Mucosa of stomach (tissue), 1 donor: Measurements from ENCODE around the gene OSGEP.
"Not testable (repeated sequence)": the region's sequence is repeated elsewhere in the genome, so short reads cannot be mapped to it uniquely, and the experiment has no call there.

Experiments
- H3K27me3 ChIP-seq: one replicate; pipeline ENCODE4 v1.7.0; 2013; ENCODE audit warnings: mild to moderate bottlenecking, low read length; ENCODE audit not compliant: control insufficient read depth, insufficient read depth
- H3K36me3 ChIP-seq: one replicate; pipeline ENCODE4 v1.7.0; 2013; ENCODE audit warnings: low read length; ENCODE audit not compliant: control insufficient read depth, insufficient read depth
- H3K4me1 ChIP-seq: one replicate; pipeline ENCODE4 v1.7.0; 2013; ENCODE audit warnings: mild to moderate bottlenecking, low read length; ENCODE audit not compliant: control insufficient read depth, insufficient read depth
- H3K4me3 ChIP-seq: one replicate; pipeline ENCODE4 v1.7.0; 2013; ENCODE audit warnings: low read length
- H3K9ac ChIP-seq: one replicate; pipeline ENCODE4 v1.7.0; 2013; ENCODE audit warnings: mild to moderate bottlenecking, low read length, moderate library complexity
- H3K9me3 ChIP-seq: one replicate; pipeline ENCODE4 v1.7.0; 2013; ENCODE audit warnings: mild to moderate bottlenecking, low read length, moderate library complexity; ENCODE audit not compliant: control insufficient read depth
- donor health status: Pancreatic carcinoma.

The OSGEP gene

GRCh38 chr14:20468764-20469241 lies 14.2 kb upstream of the OSGEP start:
- Histone ChIP-seq H3K9me3 (no peaks in the 10 kb centered on the region), H3K9ac (peak overlapping the region; percentile 89), H3K4me3 (peak overlapping the region; percentile 97), H3K27me3 (no peaks in the 10 kb centered on the region), H3K36me3 (no peaks in the 10 kb centered on the region), H3K4me1 (peaks cover 17% of the 10 kb centered on the region)

GRCh38 chr14:20461225-20462141 lies 6.9 kb upstream of the OSGEP start, which contains the start of gene PIP4P1:
PIP4P1 (minus strand) TSS chr14:20461434; CDS start chr14:20461325, 109 bp downstream.
- peaks cover 14% of the 10 kb centered on the region for H3K36me3 ChIP-seq
- H3K9me3 ChIP-seq, result no peaks in the 10 kb centered on the region
- peak within 1 kb of the TSS; percentile 70 for H3K9ac ChIP-seq
- H3K27me3 ChIP-seq, result no peaks in the 10 kb centered on the region
- H3K4me3 ChIP-seq, result peak within 1 kb of the TSS; percentile 65
- peaks cover 12% of the 10 kb centered on the region for H3K4me1 ChIP-seq

- Histone ChIP-seq H3K4me3 (peak overlapping the region; percentile 65), H3K9me3 (no peaks in the 10 kb centered on the region), H3K36me3 (peaks cover 14% of the 10 kb centered on the region), H3K4me1 (peaks cover 20% of the 10 kb centered on the region), H3K9ac (peak overlapping the region; percentile 70), H3K27me3 (no peaks in the 10 kb centered on the region)
These were observed 6.0 kb upstream of the OSGEP start for GRCh38 chr14:20460458-20461224.

GRCh38 chr14:20458031-20458789 lies 3.6 kb upstream of the OSGEP start:
- peaks cover 20% of the 10 kb centered on the region for H3K4me1 ChIP-seq
- H3K27me3 ChIP-seq, result no peaks in the 10 kb centered on the region
- H3K36me3 ChIP-seq, result peaks cover 14% of the 10 kb centered on the region
- no peaks in the 10 kb centered on the region for H3K9me3 ChIP-seq
- H3K4me3 ChIP-seq, result no peak overlapping the region
- no peak overlapping the region for H3K9ac ChIP-seq

- Histone ChIP-seq H3K4me3 (no peak overlapping the region), H3K4me1 (peaks cover 20% of the 10 kb centered on the region), H3K9ac (peak overlapping the region; percentile 11), H3K9me3 (no peaks in the 10 kb centered on the region), H3K36me3 (peaks cover 14% of the 10 kb centered on the region), H3K27me3 (no peaks in the 10 kb centered on the region)
These were observed 2.4 kb upstream of the OSGEP start for GRCh38 chr14:20456971-20457370.

- H3K36me3 ChIP-seq, result peaks cover 14% of the 10 kb centered on the region
These were observed 1.0 kb upstream of the OSGEP start for GRCh38 chr14:20455355-20456300.

GRCh38 chr14:20452831-20453230 lies 1.8 kb downstream of the OSGEP start:
- not testable (repeated sequence) for H3K27me3 ChIP-seq, H3K9me3 ChIP-seq, H3K9ac ChIP-seq, H3K4me3 ChIP-seq, H3K4me1 ChIP-seq
- peaks cover 16% of the 10 kb centered on the region for H3K36me3 ChIP-seq

More at GRCh38 chr14:20455355-20456300, 1.0 kb upstream of the OSGEP start:
- H3K9me3 ChIP-seq, result no peaks in the 10 kb centered on the region
- H3K27me3 ChIP-seq, result no peaks in the 10 kb centered on the region
- peak overlapping the region; percentile 68 for H3K4me3 ChIP-seq
- peak overlapping the region; percentile 69 for H3K9ac ChIP-seq
- H3K4me1 ChIP-seq, result peaks cover 19% of the 10 kb centered on the region

DNA sequence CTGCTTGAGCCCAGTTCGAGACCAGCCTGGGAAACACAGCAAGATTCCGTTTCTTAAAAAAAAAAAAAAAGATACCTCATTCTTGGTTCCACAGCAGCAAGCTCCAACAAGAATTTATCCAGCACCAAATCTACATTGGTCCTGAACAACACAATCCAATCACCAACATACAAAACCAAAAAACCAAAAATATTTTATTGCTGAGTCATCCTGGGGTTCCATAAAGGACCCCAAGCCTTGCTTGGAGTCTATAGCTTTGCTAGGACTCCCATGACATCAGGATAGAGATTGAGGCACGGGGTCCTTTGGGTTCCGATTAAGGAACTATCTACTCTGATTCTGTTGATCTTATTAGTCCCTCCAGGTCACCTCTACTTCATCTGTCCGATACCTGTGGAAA lies 7.7 kb downstream of the OSGEP start:
- Histone ChIP-seq H3K27me3 (no peaks in the 10 kb centered on the region), H3K4me3 (no peak overlapping the region), H3K36me3 (peaks cover 16% of the 10 kb centered on the region), H3K4me1 (no peaks in the 10 kb centered on the region), H3K9ac (no peak overlapping the region), H3K9me3 (no peaks in the 10 kb centered on the region)

DNA sequence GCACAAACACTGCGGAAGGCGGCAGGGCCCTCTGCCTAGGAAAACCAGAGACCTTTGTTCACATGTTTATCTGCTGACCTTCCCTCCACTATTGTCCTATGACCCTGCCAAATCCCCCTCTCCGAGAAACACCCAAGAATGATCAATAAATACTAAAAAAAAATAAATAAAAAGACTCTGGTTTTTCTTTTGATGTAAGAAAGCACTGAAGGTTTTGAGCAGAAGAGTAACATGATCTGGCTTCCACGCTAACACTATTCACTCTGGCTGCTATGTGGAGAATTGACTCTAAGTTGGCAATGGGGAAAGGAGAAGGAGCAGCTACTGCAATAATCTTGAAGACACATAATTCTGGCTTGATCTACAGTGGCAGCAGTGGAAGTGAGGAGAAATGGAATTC lies 11.0 kb downstream of the OSGEP start:
- H3K27me3 ChIP-seq, H3K9ac ChIP-seq, H3K9me3 ChIP-seq, H3K4me3 ChIP-seq: not testable (repeated sequence)
- Histone ChIP-seq H3K4me1 (peaks cover 12% of the 10 kb centered on the region), H3K36me3 (peaks cover 15% of the 10 kb centered on the region)

DNA sequence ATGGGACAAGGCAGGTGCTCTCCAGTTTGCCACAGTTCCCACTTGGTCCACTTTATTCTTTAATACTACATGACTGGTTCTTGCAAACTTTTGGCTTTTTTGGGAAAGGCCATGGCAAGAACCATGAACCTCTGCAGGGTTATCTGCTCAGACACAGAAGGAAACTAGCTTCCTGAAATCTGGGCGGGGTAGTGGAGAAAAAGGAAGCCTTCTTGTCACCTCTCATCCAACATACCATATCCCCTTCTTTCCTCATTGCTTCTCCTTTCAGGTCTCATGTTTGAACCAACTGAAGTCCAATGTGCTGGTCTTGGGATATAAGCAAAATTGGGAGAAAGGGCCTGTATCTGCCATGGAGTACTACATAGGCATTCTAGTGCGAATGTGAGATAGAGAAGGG lies 13.2 kb downstream of the OSGEP start:
- Histone ChIP-seq H3K4me1 (peaks cover 12% of the 10 kb centered on the region), H3K27me3 (no peaks in the 10 kb centered on the region), H3K9ac (no peak overlapping the region), H3K9me3 (no peaks in the 10 kb centered on the region), H3K4me3 (no peak overlapping the region), H3K36me3 (no peaks in the 10 kb centered on the region)

- Histone ChIP-seq H3K9ac (no peak overlapping the region), H3K9me3 (no peaks in the 10 kb centered on the region), H3K36me3 (no peaks in the 10 kb centered on the region), H3K4me1 (peaks cover 12% of the 10 kb centered on the region), H3K27me3 (no peaks in the 10 kb centered on the region), H3K4me3 (no peak overlapping the region)
These were observed 13.7 kb downstream of the OSGEP start for GRCh38 chr14:20440882-20441281.
